ENCODE data around the gene DCAF16. TPM values are rescaled to one million over a fixed set of nuclear protein-coding genes. Genes with fewer than 3 reads are reported as not detected.

DCAF16 gene
- total RNA-seq, 1 donor from 2014 or later: 4.3 TPM

Other genes starting within 250 kb of the DCAF16 start
- 67.0 TPM for gene LAP3, start 233.6 kb downstream of the DCAF16 start, total RNA-seq
- 15.9 TPM for gene MED28, start 196.1 kb downstream of the DCAF16 start, total RNA-seq
- gene FAM184B, start 29.1 kb downstream of the DCAF16 start, total RNA-seq: not detected
- 0.38 TPM for gene NCAPG, start 222 bp upstream of the DCAF16 start, total RNA-seq
- 5.9 TPM for gene LCORL, start 211.0 kb upstream of the DCAF16 start, total RNA-seq

All from left lobe of liver (tissue), 1 donor.